ENCODE measurements around the gene RLN2. TPM values are rescaled to one million over a fixed set of nuclear protein-coding genes. Genes with fewer than 3 reads are reported as not detected.

RLN2 gene
- total and polyA plus RNA-seq, 4 donors, result not detected

Other genes starting within 250 kb of the RLN2 start
- not detected for gene INSL6, start 119.1 kb downstream of the RLN2 start, total RNA-seq
- gene INSL6, start 119.1 kb downstream of the RLN2 start, polyA plus RNA-seq, result not detected
- not detected for gene INSL4, start 73.3 kb downstream of the RLN2 start, total RNA-seq
- not detected for gene INSL4, start 73.3 kb downstream of the RLN2 start, polyA plus RNA-seq
- not detected for gene RLN1, start 35.2 kb upstream of the RLN2 start, total RNA-seq
- gene RLN1, start 35.2 kb upstream of the RLN2 start, polyA plus RNA-seq, result not detected
- gene PLGRKT, start 133.2 kb upstream of the RLN2 start, total RNA-seq, result 10 to 100 TPM in 1 of 2 donors, 1 to 10 TPM in 1; 8.8 to 10.6 TPM
- 10 to 100 TPM; 12.6 to 31.7 TPM for gene PLGRKT, start 133.2 kb upstream of the RLN2 start, polyA plus RNA-seq
- 1 to 10 TPM; 3.8 to 5.7 TPM for gene CD274, start 145.8 kb upstream of the RLN2 start, total RNA-seq
- 1 to 10 TPM; 1.9 to 2.1 TPM for gene CD274, start 145.8 kb upstream of the RLN2 start, polyA plus RNA-seq
- gene PDCD1LG2, start 205.8 kb upstream of the RLN2 start, total RNA-seq, result 1 to 10 TPM; 5.3 to 5.4 TPM
- gene PDCD1LG2, start 205.8 kb upstream of the RLN2 start, polyA plus RNA-seq, result 1 to 10 TPM; 1.6 to 3.8 TPM

Data from aorta (tissue), 4 donors.